Measurements from ENCODE around the gene FRMD4A.

DNA sequence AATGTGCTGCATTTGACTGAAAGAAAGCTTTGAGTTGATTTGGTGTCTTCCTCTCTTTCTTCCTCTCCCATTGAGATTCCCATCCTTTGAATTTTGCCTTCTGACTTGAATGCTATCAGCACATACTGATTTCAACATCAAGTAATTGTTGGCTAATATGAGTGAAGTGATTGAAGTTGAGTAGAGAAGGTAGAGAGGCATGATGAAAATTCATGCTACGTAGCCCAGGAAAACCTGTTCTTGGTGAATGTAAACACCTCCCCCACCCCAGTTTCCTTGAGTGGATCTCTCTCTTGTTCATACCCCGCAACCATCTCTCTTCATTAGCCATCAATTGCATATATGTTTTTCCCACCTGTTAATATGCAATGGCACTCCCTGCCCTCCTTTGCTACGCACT, 193.3 kb downstream of the FRMD4A start:
- TF ChIP-seq CTCF (IDR thresholded peaks at IDR 0.05): no peak
- no peak for TF ChIP-seq POLR2A (IDR thresholded peaks at IDR 0.05)

Measured in uterus (tissue), 2 donors.